Right lobe of liver (tissue), 4 donors: ENCODE data around the gene ASGR2.

ENCODE experiments used
- CTCF ChIP-seq, 4 donors: fragments of 200-600 bp in 3 of 4; fragments of 450-650 bp in 1 of 4; IDR thresholded peaks; one replicate each; pipeline versions ENCODE4 v1.5.1 to v1.8.0; 2016 to 2022; ENCODE audit warnings: antibody characterized with exemption in 4 of 4, mild to moderate bottlenecking in 2 of 4
- POLR2A ChIP-seq: fragments of 450-650 bp; IDR thresholded peaks from one replicate; pipeline ENCODE4 v1.6.1; 2017; ENCODE audit warnings: antibody characterized with exemption, mild to moderate bottlenecking
- donor health status: DM: no; HTN: no; CAD: no.
- donor health status: DM: no; HTN: no; CAD: no.
- donor health status: DM: no; HTN: yes; CAD: no.

DNA sequence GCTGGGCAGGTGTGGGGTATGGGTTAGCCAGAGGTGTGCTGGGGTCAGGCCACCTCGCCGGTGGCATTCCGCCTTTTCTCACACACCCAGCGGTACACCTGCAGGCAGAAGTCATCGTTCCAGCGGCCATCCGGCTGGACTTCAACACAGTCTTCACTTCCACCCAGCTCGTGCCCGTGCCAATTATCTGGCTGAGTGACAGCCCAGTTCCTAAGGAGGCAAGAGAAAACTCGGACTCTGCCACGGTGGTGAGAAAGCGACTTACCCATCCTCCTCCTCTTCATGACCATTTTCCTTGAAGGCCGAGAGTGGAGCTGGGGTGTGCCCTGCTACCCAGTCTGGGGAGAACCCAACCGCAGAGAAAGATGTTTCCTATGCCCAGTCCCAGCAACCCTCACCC, 13.1 kb downstream of the ASGR2 start:
- no peak for TF ChIP-seq CTCF (IDR thresholded peaks at IDR 0.05)
- TF ChIP-seq POLR2A: no peak
